Measurements from ENCODE around the gene ZGLP1. TPM values are rescaled to one million over a fixed set of nuclear protein-coding genes. Genes with fewer than 3 reads are reported as not detected.

Gene ZGLP1
- polyA plus RNA-seq, result 0.43 to 2.1 TPM (median 0.71 TPM) in 3 replicates
- 0.50 TPM for polyA plus RNA-seq (2011; ENCODE audit: low read depth)
- 0.46 and 0.53 TPM in 2 replicates for polyA plus RNA-seq (2011; cell fraction: cytosol; rRNA removed)
- polyA plus RNA-seq (2011; cell fraction: nucleus; rRNA removed), result 2.8 and 3.4 TPM in 2 replicates
- polyA plus RNA-seq (2012; ENCODE audit: low replicate concordance), result 0.99 and 2.6 TPM in 2 replicates
- 0.35 TPM in 1 of 3 replicates, not detected in the others for polyA minus RNA-seq
- polyA minus RNA-seq (2011; cell fraction: cytosol; rRNA and poly(A)+ RNA removed), result not detected
- polyA minus RNA-seq (2011; cell fraction: nucleus; rRNA and poly(A)+ RNA removed), result 0.63 and 0.93 TPM in 2 replicates

- dilution Hi-C loops (cut with MboI; ENCODE audit: extremely low pct_ligation_motif_present, low sequenced_read_pairs), result no loop called here
- Histone ChIP-seq H3K9me1 (ENCODE audit: control insufficient read depth, extremely low read depth, insufficient read depth, low read length) (no peaks in the 10 kb centered on the region), H3K27ac (ENCODE audit: control insufficient read depth, insufficient read depth, low read length) (no peak within 1 kb of the TSS), H3K79me2 (ENCODE audit: control insufficient read depth, insufficient read depth, low read length) (no peaks in the 10 kb centered on the region), H3K36me3 (ENCODE audit: control insufficient read depth in 2 of 2, extremely low read depth in 1 of 2, insufficient read depth in 2 of 2, low read length in 2 of 2) (peaks cover 8% of the 10 kb centered on the region in 2 experiments), H3K9me3 (ENCODE audit: control insufficient read depth, low read depth, low read length) (no peaks in the 10 kb centered on the region), H4K20me1 (ENCODE audit: control insufficient read depth, extremely low read depth, insufficient read depth, low read length) (no peaks in the 10 kb centered on the region), H3K4me3 (ENCODE audit: control insufficient read depth in 2 of 3, extremely low read depth in 1 of 3, insufficient read depth in 2 of 3, low read depth in 1 of 3, low read length in 3 of 3) (no peak within 1 kb of the TSS), H3K4me2 (ENCODE audit: control insufficient read depth, extremely low read depth, insufficient read depth, low read depth, low read length) (no peak within 1 kb of the TSS), H2AFZ (ENCODE audit: control insufficient read depth, low read length) (no peak within 1 kb of the TSS), H3K4me1 (ENCODE audit: control insufficient read depth, extremely low read depth, insufficient read depth, low read length) (no peaks in the 10 kb centered on the region), H3K9ac (ENCODE audit: control insufficient read depth, extremely low read depth, insufficient read depth, low read length) (no peak within 1 kb of the TSS), H3K27me3 (ENCODE audit: control insufficient read depth, extremely low read depth, insufficient read depth, low read length) (no peaks in the 10 kb centered on the region)
- DNase-seq (ENCODE audit: low read depth, low spot score), result no peak
- TF ChIP-seq CTCF (optimal IDR thresholded peaks at IDR 0.05 in 1 of 3, IDR thresholded peaks at IDR 0.05 in 1 of 3, conservative IDR thresholded peaks at IDR 0.05 in 1 of 3; ENCODE audit: extremely low read depth in 1 of 3, insufficient read depth in 2 of 3, low read length in 3 of 3), result no peak
- TF ChIP-seq EZH2 (IDR thresholded peaks at IDR 0.05; ENCODE audit: low read length), result no peak
- no peak for FAIRE-seq
These were observed at the start of gene ZGLP1 for GRCh38 chr19:10309423-10309822. Gene ZGLP1 (minus strand): TSS chr19:10309815.

GRCh38 chr19:10356431-10356830 is 46.8 kb upstream of the ZGLP1 start:
- Histone ChIP-seq H3K27me3 (ENCODE audit: control insufficient read depth, extremely low read depth, insufficient read depth, low read length) (no peaks in the 10 kb centered on the region), H3K36me3 (ENCODE audit: control insufficient read depth in 2 of 2, extremely low read depth in 1 of 2, insufficient read depth in 2 of 2, low read length in 2 of 2) (peaks cover 4 to 25% of the 10 kb centered on the region in 2 experiments), H4K20me1 (ENCODE audit: control insufficient read depth, extremely low read depth, insufficient read depth, low read length) (no peaks in the 10 kb centered on the region), H3K79me2 (ENCODE audit: control insufficient read depth, insufficient read depth, low read length) (no peaks in the 10 kb centered on the region), H2AFZ (ENCODE audit: control insufficient read depth, low read length) (no peak overlapping the region), H3K27ac (ENCODE audit: control insufficient read depth, insufficient read depth, low read length) (no peak overlapping the region), H3K9me3 (ENCODE audit: control insufficient read depth, low read depth, low read length) (no peaks in the 10 kb centered on the region), H3K9me1 (ENCODE audit: control insufficient read depth, extremely low read depth, insufficient read depth, low read length) (no peaks in the 10 kb centered on the region), H3K9ac (ENCODE audit: control insufficient read depth, extremely low read depth, insufficient read depth, low read length) (no peak overlapping the region), H3K4me2 (ENCODE audit: control insufficient read depth, extremely low read depth, insufficient read depth, low read depth, low read length) (no peak overlapping the region), H3K4me1 (ENCODE audit: control insufficient read depth, extremely low read depth, insufficient read depth, low read length) (no peaks in the 10 kb centered on the region), H3K4me3 (ENCODE audit: control insufficient read depth in 2 of 3, extremely low read depth in 1 of 3, insufficient read depth in 2 of 3, low read depth in 1 of 3, low read length in 3 of 3) (no peak overlapping the region)
- dilution Hi-C loops (cut with MboI; ENCODE audit: extremely low pct_ligation_motif_present, low sequenced_read_pairs), result no loop called here
- no peak for TF ChIP-seq EZH2 (IDR thresholded peaks at IDR 0.05; ENCODE audit: low read length)
- no peak for TF ChIP-seq CTCF (optimal IDR thresholded peaks at IDR 0.05 in 1 of 3, IDR thresholded peaks at IDR 0.05 in 1 of 3, conservative IDR thresholded peaks at IDR 0.05 in 1 of 3; ENCODE audit: extremely low read depth in 1 of 3, insufficient read depth in 2 of 3, low read length in 3 of 3)
- DNase-seq (ENCODE audit: low read depth, low spot score) (no peak), FAIRE-seq (no peak)
